Endodermal cell (in vitro differentiated cells): Measurements from ENCODE around the gene STRA6. TPM values are rescaled to one million over a fixed set of nuclear protein-coding genes. Genes with fewer than 3 reads are reported as not detected.
A peak's percentile ranks its signal among the peaks of the same experiment; 100 is the strongest.

ENCODE experiments used
- DNase-seq: peaks from one replicate; pipeline ENCODE4 v3.0.0-alpha.2; 2017
- H3K27ac ChIP-seq: 2 replicates; pipeline ENCODE4 v1.5.1; 2013; ENCODE audit warnings: mild to moderate bottlenecking, low read depth, low read length, moderate library complexity
- H3K27me3 ChIP-seq: 2 replicates; pipeline ENCODE4 v1.6.1; 2013; ENCODE audit warnings: mild to moderate bottlenecking, low read length, moderate library complexity; ENCODE audit not compliant: insufficient read depth, control insufficient read depth, poor library complexity, severe bottlenecking
- H3K36me3 ChIP-seq: 2 replicates; pipeline ENCODE4 v1.7.0; 2013; ENCODE audit warnings: mild to moderate bottlenecking, low read length, moderate library complexity; ENCODE audit not compliant: control insufficient read depth, insufficient read depth
- H3K4me1 ChIP-seq: one replicate; pipeline ENCODE4 v1.7.0; 2013; ENCODE audit warnings: low read length; ENCODE audit not compliant: control insufficient read depth, insufficient read depth
- H3K4me3 ChIP-seq: 2 replicates; pipeline ENCODE4 v1.5.1; 2013; ENCODE audit warnings: mild to moderate bottlenecking, low read length, moderate library complexity
- H3K9ac ChIP-seq: 2 replicates; pipeline ENCODE4 v1.6.1; 2013; ENCODE audit warnings: mild to moderate bottlenecking, low read length, moderate library complexity; ENCODE audit not compliant: poor library complexity, severe bottlenecking; ENCODE audit errors: extremely low read depth
- H3K9me3 ChIP-seq: 2 replicates; pipeline ENCODE4 v1.6.1; 2013; ENCODE audit warnings: mild to moderate bottlenecking, low read length, moderate library complexity; ENCODE audit not compliant: control insufficient read depth
- H3K27ac Mint-ChIP-seq: 2 replicates; pipeline ENCODE4 v1.8.0; 2020; ENCODE audit warnings: mixed read lengths
- H3K27me3 Mint-ChIP-seq: 2 replicates; pipeline ENCODE4 v1.8.0; 2021; ENCODE audit warnings: mild to moderate bottlenecking, mixed read lengths; ENCODE audit not compliant: insufficient read depth
- H3K36me3 Mint-ChIP-seq: 2 replicates; pipeline ENCODE4 v1.8.0; 2020; ENCODE audit warnings: low read depth, mixed read lengths
- H3K4me1 Mint-ChIP-seq: 2 replicates; pipeline ENCODE4 v1.8.0; 2020; ENCODE audit warnings: mixed read lengths
- H3K4me3 Mint-ChIP-seq: 2 replicates; pipeline ENCODE4 v1.8.0; 2020; ENCODE audit warnings: mild to moderate bottlenecking, moderate library complexity, mixed read lengths
- H3K9me3 Mint-ChIP-seq: 2 replicates; pipeline ENCODE4 v1.8.0; 2020; ENCODE audit warnings: mild to moderate bottlenecking, mixed read lengths
- WGBS, 2 experiments: methylation state at CpG; one replicate each; pipeline versions ENCODE4 v1.1.5 to v1.1.7; 2013; ENCODE audit warnings: missing lambda C conversion rate in 2 of 2, mixed read lengths in 1 of 2; ENCODE audit not compliant: insufficient coverage in 1 of 2, insufficient read length in 1 of 2; 5-methylcytosine and 5-hydroxymethylcytosine counted together
- total RNA-seq, 2 donors: library from RNA; stranded (reverse); fragmentation: NEBNext Ultra II Directional in 1 of 2; extraction: Animal tissue kit (Norgen Biotek cat#: 25700) in 1 of 2; gene quantifications; 2 replicates in 1 of 2; 3 replicates in 1 of 2; pipeline ENCODE4 v1.2.1, GENCODE V29; 2021
- TF ChIP-seq, protein P1 (sequence below): fragments of 200-600 bp; sonication (generic); conservative IDR thresholded peaks from 2 replicates; pipeline ENCODE4 v1.5.0; 2021; ENCODE audit warnings: antibody characterized with exemption, mild to moderate bottlenecking

STRA6 gene
- total RNA-seq, 2 donors from 2014 or later = 18.2 to 26.2 TPM

DNA sequence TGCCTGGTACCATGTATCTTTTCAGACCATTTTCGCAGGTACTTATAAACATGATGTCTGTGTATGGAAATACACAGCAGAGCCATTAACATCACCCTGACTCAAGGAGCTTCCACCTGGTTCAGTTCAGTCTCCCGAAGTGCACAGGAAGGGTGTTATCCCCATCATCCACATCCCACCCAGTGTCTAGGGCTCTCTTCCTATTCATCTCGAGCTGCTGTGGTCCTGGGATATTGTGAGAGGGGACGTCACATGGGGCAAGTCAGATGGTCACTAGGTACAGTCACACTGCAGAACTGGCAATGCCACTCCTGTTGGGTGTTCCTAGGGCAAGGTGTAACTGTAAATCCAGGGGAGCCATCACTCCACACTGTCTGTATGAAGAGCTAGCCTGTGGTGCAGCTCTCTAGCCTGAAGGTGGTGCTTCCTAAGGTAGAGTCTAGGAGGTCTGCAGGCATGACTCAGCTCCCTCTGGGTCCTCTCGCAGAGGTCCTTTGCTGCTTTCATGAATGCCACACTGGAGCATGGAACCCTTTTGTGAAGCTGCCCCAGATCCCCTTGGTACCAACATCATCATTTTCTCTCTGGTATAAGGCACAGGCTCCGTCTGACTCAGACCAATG lies 58.3 kb downstream of the STRA6 start:
- H3K4me1 Mint-ChIP-seq = peaks cover 2% of the 10 kb centered on the region
- DNase-seq = peak; percentile 82
- 70 to 85% methylated on average over 3 to 6 of the region's 6 CpGs for WGBS, 2 experiments

DNA sequence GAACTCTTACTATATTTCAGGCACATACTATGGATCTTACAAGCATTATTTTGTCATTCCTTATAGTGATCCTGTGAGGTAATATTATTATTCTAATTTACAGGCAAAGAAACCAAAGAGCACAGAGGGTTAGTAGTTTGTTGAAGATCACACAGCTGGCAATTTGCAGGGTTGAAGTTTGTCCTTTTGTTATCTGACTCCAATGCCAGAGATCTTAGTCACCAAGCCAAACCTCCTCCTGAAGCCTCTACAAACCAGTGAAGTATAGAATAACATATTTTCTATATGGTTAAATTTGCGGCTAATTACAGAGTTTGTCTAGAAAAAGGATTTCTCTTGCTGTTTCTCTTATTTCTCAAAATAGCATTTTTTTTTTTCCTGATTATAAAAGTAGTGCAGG lies 61.0 kb downstream of the STRA6 start:
- H3K36me3 Mint-ChIP-seq = no peaks in the 10 kb centered on the region
- H3K36me3 ChIP-seq = no peaks in the 10 kb centered on the region
- H3K4me3 Mint-ChIP-seq = no peak overlapping the region
- no peaks in the 10 kb centered on the region for H3K4me1 ChIP-seq
- no peak overlapping the region for H3K27ac Mint-ChIP-seq
- H3K9me3 ChIP-seq = peaks cover 6% of the 10 kb centered on the region
- H3K4me1 Mint-ChIP-seq = peaks cover 2% of the 10 kb centered on the region
- no peak overlapping the region for H3K4me3 ChIP-seq
- peaks cover 33% of the 10 kb centered on the region for H3K27me3 Mint-ChIP-seq
- no peak overlapping the region for H3K9ac ChIP-seq
- peaks cover 11% of the 10 kb centered on the region for H3K27me3 ChIP-seq
- no peaks in the 10 kb centered on the region for H3K9me3 Mint-ChIP-seq
- no peak overlapping the region for H3K27ac ChIP-seq
- TF ChIP-seq, protein P1, sequence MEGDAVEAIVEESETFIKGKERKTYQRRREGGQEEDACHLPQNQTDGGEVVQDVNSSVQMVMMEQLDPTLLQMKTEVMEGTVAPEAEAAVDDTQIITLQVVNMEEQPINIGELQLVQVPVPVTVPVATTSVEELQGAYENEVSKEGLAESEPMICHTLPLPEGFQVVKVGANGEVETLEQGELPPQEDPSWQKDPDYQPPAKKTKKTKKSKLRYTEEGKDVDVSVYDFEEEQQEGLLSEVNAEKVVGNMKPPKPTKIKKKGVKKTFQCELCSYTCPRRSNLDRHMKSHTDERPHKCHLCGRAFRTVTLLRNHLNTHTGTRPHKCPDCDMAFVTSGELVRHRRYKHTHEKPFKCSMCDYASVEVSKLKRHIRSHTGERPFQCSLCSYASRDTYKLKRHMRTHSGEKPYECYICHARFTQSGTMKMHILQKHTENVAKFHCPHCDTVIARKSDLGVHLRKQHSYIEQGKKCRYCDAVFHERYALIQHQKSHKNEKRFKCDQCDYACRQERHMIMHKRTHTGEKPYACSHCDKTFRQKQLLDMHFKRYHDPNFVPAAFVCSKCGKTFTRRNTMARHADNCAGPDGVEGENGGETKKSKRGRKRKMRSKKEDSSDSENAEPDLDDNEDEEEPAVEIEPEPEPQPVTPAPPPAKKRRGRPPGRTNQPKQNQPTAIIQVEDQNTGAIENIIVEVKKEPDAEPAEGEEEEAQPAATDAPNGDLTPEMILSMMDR = no peak
- DNase-seq = no peak
- WGBS, 2 experiments = 67% methylated on average over 1 of the region's 1 CpG; no CpG with 5 or more reads in 1 of the 2 experiments

More for the DNA sequence above, 58.3 kb downstream of the STRA6 start:
- Mint-ChIP-seq H3K36me3 (no peaks in the 10 kb centered on the region), H3K9me3 (no peaks in the 10 kb centered on the region), H3K4me3 (no peak overlapping the region), H3K27ac (peak overlapping the region; percentile 83), H3K27me3 (peaks cover 17% of the 10 kb centered on the region)
- Histone ChIP-seq H3K9ac (no peak overlapping the region), H3K36me3 (no peaks in the 10 kb centered on the region), H3K9me3 (peaks cover 6% of the 10 kb centered on the region), H3K4me1 (no peaks in the 10 kb centered on the region), H3K4me3 (no peak overlapping the region), H3K27me3 (no peaks in the 10 kb centered on the region), H3K27ac (no peak overlapping the region)
- TF ChIP-seq, protein P1 = peak; percentile 68

GRCh38 chr15:74138642-74139041 lies 63.9 kb downstream of the STRA6 start:
- Mint-ChIP-seq H3K27me3 (peaks cover 58% of the 10 kb centered on the region), H3K4me1 (peaks cover 4% of the 10 kb centered on the region), H3K27ac (no peak overlapping the region), H3K36me3 (no peaks in the 10 kb centered on the region), H3K4me3 (no peak overlapping the region), H3K9me3 (no peaks in the 10 kb centered on the region)
- Histone ChIP-seq H3K4me1 (no peaks in the 10 kb centered on the region), H3K9me3 (no peaks in the 10 kb centered on the region), H3K27ac (no peak overlapping the region), H3K27me3 (peaks cover 38% of the 10 kb centered on the region), H3K36me3 (no peaks in the 10 kb centered on the region), H3K4me3 (no peak overlapping the region), H3K9ac (no peak overlapping the region)
- TF ChIP-seq, protein P1 = no peak
- 89 to 96% methylated on average over 4 of the region's 4 CpGs for WGBS, 2 experiments
- no peak for DNase-seq
